Hair follicle dermal papilla cell (primary cell): ENCODE data around the gene ANKRD9. TPM values are rescaled to one million over a fixed set of nuclear protein-coding genes. Genes with fewer than 3 reads are reported as not detected.

Experiments
- small RNA-seq: library from RNA; depleted of rRNA; stranded (forward); fragments of <200 nt; gene quantifications from one replicate; pipeline ENCODE3, GENCODE V24; 2012
- total RNA-seq: library from RNA; depleted of rRNA; stranded (reverse); fragments of >200 nt; gene quantifications from 2 replicates; pipeline ENCODE4 v1.2.3, GENCODE V29; 2012

Gene ANKRD9, protein sequence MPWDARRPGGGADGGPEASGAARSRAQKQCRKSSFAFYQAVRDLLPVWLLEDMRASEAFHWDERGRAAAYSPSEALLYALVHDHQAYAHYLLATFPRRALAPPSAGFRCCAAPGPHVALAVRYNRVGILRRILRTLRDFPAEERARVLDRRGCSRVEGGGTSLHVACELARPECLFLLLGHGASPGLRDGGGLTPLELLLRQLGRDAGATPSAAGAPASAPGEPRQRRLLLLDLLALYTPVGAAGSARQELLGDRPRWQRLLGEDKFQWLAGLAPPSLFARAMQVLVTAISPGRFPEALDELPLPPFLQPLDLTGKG
- total RNA-seq = 12.8 and 14.9 TPM in 2 replicates

DNA sequence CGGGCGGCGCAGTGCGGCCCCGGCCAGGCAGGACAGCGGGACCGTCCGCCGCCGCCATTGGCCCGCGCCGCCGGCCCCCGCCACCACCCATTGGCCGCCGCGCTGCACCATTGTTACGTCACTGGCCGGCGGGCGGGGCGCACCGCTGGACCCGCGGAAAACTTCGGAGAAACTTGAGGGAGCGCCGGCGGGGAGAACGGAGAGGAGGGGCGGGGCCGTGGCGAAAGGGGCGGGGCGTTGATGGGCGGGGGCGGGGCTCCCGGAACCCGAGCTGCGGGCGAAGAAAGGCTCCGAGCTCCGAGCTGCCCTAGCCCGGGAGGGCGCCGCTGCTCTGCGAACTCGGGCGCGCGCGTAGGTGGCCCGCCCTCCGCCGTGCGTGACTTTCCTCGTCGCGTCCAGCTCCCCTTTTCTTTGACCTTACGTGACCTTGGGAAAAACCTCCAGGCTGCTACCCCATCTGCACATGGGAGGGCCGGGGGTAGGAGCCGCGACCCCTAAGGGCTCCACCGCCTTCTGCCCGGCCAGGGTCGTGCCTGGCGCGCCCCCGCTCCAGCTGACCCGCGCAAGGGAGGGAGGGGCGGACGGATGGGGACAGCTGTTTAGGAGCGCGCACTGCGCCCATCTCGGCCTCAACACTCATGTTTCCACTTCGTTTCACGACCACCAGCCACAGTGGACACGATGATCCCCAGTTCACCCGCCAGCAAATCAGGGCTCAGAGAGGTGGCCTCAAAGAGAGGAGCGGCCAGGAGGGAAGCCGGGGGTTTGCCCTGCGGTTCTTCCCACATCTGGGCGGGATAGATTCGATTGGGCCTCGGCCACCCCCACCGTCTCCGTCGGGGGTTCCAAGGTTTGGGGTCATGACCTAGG, at the start of gene ANKRD9:
Gene ANKRD9, minus strand, starts transcription at position 31 of the 870 bp plus-strand sequence. CDS start 1,887 bp downstream, outside the sequence.

Small RNA genes within 50 kb of the gene (small RNA-seq; reads per million reads assigned to genes)
- not detected for gene MIR4309

Other genes with a start within 250 kb of the ANKRD9 start
- gene MOK, start 204.6 kb downstream of the ANKRD9 start, total RNA-seq = 13.8 and 15.3 TPM in 2 replicates
- 6.4 and 10.7 TPM in 2 replicates for gene ZNF839, start 190.0 kb downstream of the ANKRD9 start, total RNA-seq
- 30.2 and 31.3 TPM in 2 replicates for gene CINP, start 146.9 kb downstream of the ANKRD9 start, total RNA-seq
- gene TECPR2, start 146.8 kb downstream of the ANKRD9 start, total RNA-seq = 20.3 and 24.0 TPM in 2 replicates
- gene RCOR1, start 82.9 kb upstream of the ANKRD9 start, total RNA-seq = 12.1 and 15.4 TPM in 2 replicates